GM21717 (cell line): ENCODE data around the gene MAGI1.
"Not testable (repeated sequence)": the region's sequence is repeated elsewhere in the genome, so short reads cannot be mapped to it uniquely, and the experiment has no call there.

Experiments used
- ATAC-seq: cut with Tn5 transposase; IDR thresholded peaks from one replicate; pipeline ENCODE4 v1.9.1; 2021; ENCODE audit warnings: mild to moderate bottlenecking, moderate library complexity; ENCODE audit not compliant: unreplicated experiment

MAGI1 gene

GRCh38 chr3:66041116-66041515 lies 2.4 kb upstream of the MAGI1 start:
- ATAC-seq, result no peak

- no peak for ATAC-seq
Observed at GRCh38 chr3:66039590-66039887, 821 bp upstream of the MAGI1 start.

- ATAC-seq, result peak; percentile 16
Observed at GRCh38 chr3:66038384-66038725, 363 bp downstream of the MAGI1 start.

- no peak for ATAC-seq
Observed at GRCh38 chr3:66037986-66038369, 740 bp downstream of the MAGI1 start.

GRCh38 chr3:66037330-66037985 lies 1.3 kb downstream of the MAGI1 start:
- no peak for ATAC-seq

- no peak for ATAC-seq
Observed at GRCh38 chr3:66036586-66037148, 2.1 kb downstream of the MAGI1 start.

GRCh38 chr3:66035763-66036477 lies 2.8 kb downstream of the MAGI1 start:
- ATAC-seq, result no peak

GRCh38 chr3:66033241-66034138 lies 5.2 kb downstream of the MAGI1 start:
- ATAC-seq, result no peak

- no peak for ATAC-seq
Observed at GRCh38 chr3:66031102-66031698, 7.5 kb downstream of the MAGI1 start.

- no peak for ATAC-seq
Observed at GRCh38 chr3:66029443-66029842, 9.3 kb downstream of the MAGI1 start.

GRCh38 chr3:66029014-66029413 lies 9.7 kb downstream of the MAGI1 start:
- no peak for ATAC-seq

GRCh38 chr3:66028457-66028856 lies 10.3 kb downstream of the MAGI1 start:
- ATAC-seq, result no peak

GRCh38 chr3:66027099-66027498 lies 11.6 kb downstream of the MAGI1 start:
- ATAC-seq, result not testable (repeated sequence)

- no peak for ATAC-seq
Observed at GRCh38 chr3:66023738-66024385, 14.9 kb downstream of the MAGI1 start.

- no peak for ATAC-seq
Observed at GRCh38 chr3:66023229-66023628, 15.5 kb downstream of the MAGI1 start.

- no peak for ATAC-seq
Observed at GRCh38 chr3:66021731-66022131, 17.0 kb downstream of the MAGI1 start.

- ATAC-seq, result no peak
Observed at GRCh38 chr3:66019896-66020295, 18.8 kb downstream of the MAGI1 start.

GRCh38 chr3:66018057-66019033 lies 20.4 kb downstream of the MAGI1 start:
- ATAC-seq, result no peak

- no peak for ATAC-seq
Observed at GRCh38 chr3:66017591-66017990, 21.1 kb downstream of the MAGI1 start.

GRCh38 chr3:66017084-66017483 lies 21.6 kb downstream of the MAGI1 start:
- no peak for ATAC-seq
